HepG2 (cell line): ENCODE results near the gene MTCH1. TPM values are rescaled to one million over a fixed set of nuclear protein-coding genes. Genes with fewer than 3 reads are reported as not detected.
A peak's percentile ranks its signal among the peaks of the same experiment; 100 is the strongest.

Source experiments
- ATF7 ChIP-seq, 2 experiments: fragments of 450-650 bp in 1 of 2; sonication (generic) in 1 of 2; formaldehyde crosslinking in 1 of 2; IDR thresholded peaks; 2 replicates each; pipeline versions ENCODE4 v1.4.0 to v1.6.1; 2016 to 2020; ENCODE audit warnings: antibody characterized with exemption in 1 of 2, mild to moderate bottlenecking in 1 of 2, missing genetic modification reagents in 1 of 2
- CBX1 ChIP-seq: IDR thresholded peaks from one replicate; pipeline ENCODE4 v1.6.1; 2016; ENCODE audit warnings: antibody characterized with exemption, low read depth
- GATAD2A ChIP-seq: IDR thresholded peaks from 2 replicates; pipeline ENCODE4 v1.6.1; 2016
- HMG20A ChIP-seq: IDR thresholded peaks from 2 replicates; pipeline ENCODE4 v1.6.1; 2016; ENCODE audit warnings: borderline replicate concordance
- NCOA5 ChIP-seq: sonication (generic); formaldehyde crosslinking; IDR thresholded peaks from 2 replicates; pipeline ENCODE4 v1.4.0; 2020; ENCODE audit warnings: missing genetic modification reagents
- NFIC ChIP-seq: IDR thresholded peaks from 2 replicates; pipeline ENCODE4 v1.6.1; 2012; ENCODE audit warnings: mild to moderate bottlenecking, low read length, inconsistent platforms
- PAWR ChIP-seq: sonication (generic); formaldehyde crosslinking; IDR thresholded peaks from 2 replicates; pipeline ENCODE4 v1.4.0; 2020; ENCODE audit warnings: missing genetic modification reagents, mild to moderate bottlenecking, borderline replicate concordance
- RXRA ChIP-seq: sonication (generic); formaldehyde crosslinking; IDR thresholded peaks from 2 replicates; pipeline ENCODE4 v1.5.1; 2020; ENCODE audit warnings: missing genetic modification reagents
- SKI ChIP-seq: fragments of 450-650 bp; IDR thresholded peaks from one replicate; pipeline ENCODE4 v1.6.1; 2018; ENCODE audit warnings: mild to moderate bottlenecking; ENCODE audit not compliant: partially characterized antibody
- SNAPC2 ChIP-seq: sonication (generic); formaldehyde crosslinking; IDR thresholded peaks from 2 replicates; pipeline ENCODE4 v1.8.1; 2022; ENCODE audit warnings: mild to moderate bottlenecking, missing genetic modification reagents
- SYNCRIP ChIP-seq: fragments of 200-400 bp; formaldehyde crosslinking; IDR thresholded peaks from 2 replicates; pipeline ENCODE4 v1.6.1; 2018; ENCODE audit warnings: mild to moderate bottlenecking, low read depth, low read length; ENCODE audit not compliant: insufficient read depth
- TEAD2 ChIP-seq: sonication (generic); formaldehyde crosslinking; IDR thresholded peaks from 2 replicates; pipeline ENCODE4 v1.9.0; 2021; ENCODE audit warnings: missing genetic modification reagents
- THAP11 ChIP-seq: IDR thresholded peaks from 2 replicates; pipeline ENCODE4 v1.6.1; 2016; ENCODE audit warnings: missing biosample characterization, missing genetic modification reagents
- ZMYM2 ChIP-seq: sonication (generic); formaldehyde crosslinking; IDR thresholded peaks from 2 replicates; pipeline ENCODE4 v1.8.0; 2022; ENCODE audit warnings: mild to moderate bottlenecking, missing genetic modification reagents
- ZNF232 ChIP-seq: sonication (generic); formaldehyde crosslinking; IDR thresholded peaks from 2 replicates; pipeline ENCODE4 v1.4.0; 2020; ENCODE audit warnings: missing genetic modification reagents, borderline replicate concordance
- ZNF235 ChIP-seq: sonication (generic); formaldehyde crosslinking; IDR thresholded peaks from 2 replicates; pipeline ENCODE4 v1.8.1; 2023; ENCODE audit warnings: mild to moderate bottlenecking, missing genetic modification reagents, borderline replicate concordance
- ZNF350 ChIP-seq: sonication (generic); formaldehyde crosslinking; IDR thresholded peaks from 2 replicates; pipeline ENCODE4 v1.4.0; 2020; ENCODE audit warnings: mild to moderate bottlenecking, low read depth, missing genetic modification reagents, borderline replicate concordance
- ZNF501 ChIP-seq: sonication (generic); formaldehyde crosslinking; IDR thresholded peaks from 2 replicates; pipeline ENCODE4 v1.5.1; 2020; ENCODE audit warnings: mild to moderate bottlenecking, moderate library complexity, missing genetic modification reagents
- ZNF563 ChIP-seq: sonication (generic); formaldehyde crosslinking; IDR thresholded peaks from 2 replicates; pipeline ENCODE4 v1.8.0; 2022; ENCODE audit warnings: mild to moderate bottlenecking, moderate library complexity, missing genetic modification reagents
- ZNF598 ChIP-seq: sonication (generic); formaldehyde crosslinking; IDR thresholded peaks from 2 replicates; pipeline ENCODE4 v1.5.1; 2020; ENCODE audit warnings: mild to moderate bottlenecking, missing genetic modification reagents, borderline replicate concordance
- ZNF761 ChIP-seq: sonication (generic); formaldehyde crosslinking; conservative IDR thresholded peaks from 2 replicates; pipeline ENCODE4 v1.4.0; 2020; ENCODE audit warnings: mild to moderate bottlenecking, missing genetic modification reagents
- ZSCAN22 ChIP-seq: sonication (generic); formaldehyde crosslinking; IDR thresholded peaks from 2 replicates; pipeline ENCODE4 v1.4.0; 2020; ENCODE audit warnings: mild to moderate bottlenecking, missing genetic modification reagents
- polyA plus RNA-seq, 8 experiments: library from polyadenylated mRNA; depleted of rRNA in 3 of 8; stranded (reverse) in 7 of 8; unstranded in 1 of 8; fragments of >200 nt; fragmentation: Illumina TruSeq in 4 of 8; extraction: Trizol in 4 of 8; gene quantifications; 2 replicates each; pipeline versions ENCODE4 v1.2.1 to v1.2.3, GENCODE V29; 2011 to 2016; ENCODE audit warnings: low read depth in 4 of 8, missing spikeins in 1 of 8, mixed read lengths in 1 of 8; ENCODE audit not compliant: insufficient read depth in 1 of 8
- total RNA-seq, 5 experiments: library from RNA; depleted of rRNA; stranded (reverse); fragments of >200 nt; fragmentation: Illumina TruSeq; extraction: Trizol; gene quantifications; 2 replicates each; pipeline ENCODE4 v1.2.3, GENCODE V29; 2016; ENCODE audit warnings: low read depth in 1 of 5
- TF ChIP-seq, protein P1 (sequence below): sonication (generic); formaldehyde crosslinking; IDR thresholded peaks from 2 replicates; pipeline ENCODE4 v1.5.0; 2020; ENCODE audit warnings: mild to moderate bottlenecking, missing genetic modification reagents, moderate library complexity
- TF ChIP-seq, protein P2 (sequence below): sonication (generic); formaldehyde crosslinking; IDR thresholded peaks from 2 replicates; pipeline ENCODE4 v1.5.0; 2020; ENCODE audit warnings: mild to moderate bottlenecking, missing genetic modification reagents
- TF ChIP-seq, protein P3 (sequence below): sonication (generic); formaldehyde crosslinking; IDR thresholded peaks from 2 replicates; pipeline ENCODE4 v1.4.0; 2020; ENCODE audit warnings: mild to moderate bottlenecking, missing genetic modification reagents

Gene MTCH1
- total and polyA plus RNA-seq, 2 of the 13 experiments (the other 11 are each of a cell fraction or from before 2014, with no cell fraction given): 86.2 to 144 TPM

DNA sequence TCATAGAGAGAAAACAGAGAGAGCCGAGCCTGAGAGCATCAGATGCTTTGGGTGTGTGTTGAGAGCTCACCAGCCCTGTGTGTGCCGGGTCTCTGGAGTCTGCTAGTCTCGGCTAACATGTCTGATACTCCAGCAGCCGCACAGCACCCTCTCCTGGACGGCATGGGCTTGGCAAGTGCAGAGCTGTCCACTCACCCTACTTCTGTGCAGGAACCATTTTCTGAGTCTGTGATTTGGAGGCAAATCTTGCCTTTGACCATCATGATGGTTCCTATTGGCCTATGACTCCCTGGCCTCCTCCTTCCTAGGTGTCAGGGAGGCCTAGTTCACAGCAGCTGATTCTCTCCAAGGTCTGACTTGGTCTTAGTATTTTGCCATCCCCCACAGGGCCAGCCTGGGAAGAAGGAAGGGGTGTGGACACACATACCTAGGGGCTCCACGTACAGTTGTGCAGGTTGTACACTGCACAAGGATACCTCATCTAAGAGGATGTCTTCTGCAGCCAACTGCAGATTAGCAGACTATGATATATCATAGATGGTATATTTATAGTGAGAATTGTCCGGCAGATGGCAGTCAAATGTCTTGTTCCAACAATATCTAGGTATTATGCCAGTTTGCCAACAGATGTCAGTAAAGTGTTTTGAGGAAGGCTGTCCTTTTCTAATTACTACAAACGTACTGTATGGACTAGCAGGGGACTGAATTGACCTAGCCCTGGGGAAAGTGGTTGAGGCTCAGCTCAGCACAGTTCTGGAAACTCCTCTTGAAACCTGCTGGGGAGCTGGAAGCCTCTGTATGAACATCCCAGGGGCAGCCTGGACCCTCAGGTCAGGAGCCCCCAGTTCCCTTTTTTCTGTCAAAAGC is 32.4 kb upstream of the MTCH1 start (continued):
- TF ChIP-seq SYNCRIP: no peak
- no peak for TF ChIP-seq NCOA5 (CRISPR knock-in tag)
- 0 out of 2 replicates have a peak, but pooled peaks have one; percentile 37 for TF ChIP-seq ZMYM2 (CRISPR knock-in tag)
- no peak for TF ChIP-seq GATAD2A (CRISPR knock-in tag)
- peak; percentile 30; the same call in 1 of the 2 replicates for TF ChIP-seq RXRA (CRISPR knock-in tag)
- TF ChIP-seq, protein P1, sequence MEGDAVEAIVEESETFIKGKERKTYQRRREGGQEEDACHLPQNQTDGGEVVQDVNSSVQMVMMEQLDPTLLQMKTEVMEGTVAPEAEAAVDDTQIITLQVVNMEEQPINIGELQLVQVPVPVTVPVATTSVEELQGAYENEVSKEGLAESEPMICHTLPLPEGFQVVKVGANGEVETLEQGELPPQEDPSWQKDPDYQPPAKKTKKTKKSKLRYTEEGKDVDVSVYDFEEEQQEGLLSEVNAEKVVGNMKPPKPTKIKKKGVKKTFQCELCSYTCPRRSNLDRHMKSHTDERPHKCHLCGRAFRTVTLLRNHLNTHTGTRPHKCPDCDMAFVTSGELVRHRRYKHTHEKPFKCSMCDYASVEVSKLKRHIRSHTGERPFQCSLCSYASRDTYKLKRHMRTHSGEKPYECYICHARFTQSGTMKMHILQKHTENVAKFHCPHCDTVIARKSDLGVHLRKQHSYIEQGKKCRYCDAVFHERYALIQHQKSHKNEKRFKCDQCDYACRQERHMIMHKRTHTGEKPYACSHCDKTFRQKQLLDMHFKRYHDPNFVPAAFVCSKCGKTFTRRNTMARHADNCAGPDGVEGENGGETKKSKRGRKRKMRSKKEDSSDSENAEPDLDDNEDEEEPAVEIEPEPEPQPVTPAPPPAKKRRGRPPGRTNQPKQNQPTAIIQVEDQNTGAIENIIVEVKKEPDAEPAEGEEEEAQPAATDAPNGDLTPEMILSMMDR (CRISPR knock-in tag): peak; percentile 92
- TF ChIP-seq ZNF350 (CRISPR knock-in tag): peak; percentile 25; the same call in 1 of the 2 replicates
- no peak for TF ChIP-seq ATF7 (IDR thresholded peaks at IDR 0.05)
- 0 out of 2 replicates have a peak, but pooled peaks have one; percentile 35 for TF ChIP-seq ATF7 (CRISPR knock-in tag; IDR thresholded peaks at IDR 0.05)
- TF ChIP-seq THAP11 (CRISPR knock-in tag): 0 out of 2 replicates have a peak, but pooled peaks have one; percentile 28
- 0 out of 2 replicates have a peak, but pooled peaks have one; percentile 10 for TF ChIP-seq HMG20A (CRISPR knock-in tag)
- peak; percentile 45 for TF ChIP-seq CBX1
- TF ChIP-seq ZNF501 (CRISPR knock-in tag): peak; percentile 90
- TF ChIP-seq ZSCAN22 (CRISPR knock-in tag): no peak
- peak; percentile 83; the same call in 1 of the 2 replicates for TF ChIP-seq ZNF598 (CRISPR knock-in tag)
- TF ChIP-seq SKI: no peak
- no peak for TF ChIP-seq TEAD2 (CRISPR knock-in tag)
- TF ChIP-seq PAWR (CRISPR knock-in tag): no peak
- TF ChIP-seq ZNF235 (CRISPR knock-in tag): no peak
- peak; percentile 68; the same call in 1 of the 2 replicates for TF ChIP-seq ZNF761
- TF ChIP-seq SNAPC2 (CRISPR knock-in tag): no peak
- no peak for TF ChIP-seq ZNF232
- no peak for TF ChIP-seq NFIC
- TF ChIP-seq, protein P2, sequence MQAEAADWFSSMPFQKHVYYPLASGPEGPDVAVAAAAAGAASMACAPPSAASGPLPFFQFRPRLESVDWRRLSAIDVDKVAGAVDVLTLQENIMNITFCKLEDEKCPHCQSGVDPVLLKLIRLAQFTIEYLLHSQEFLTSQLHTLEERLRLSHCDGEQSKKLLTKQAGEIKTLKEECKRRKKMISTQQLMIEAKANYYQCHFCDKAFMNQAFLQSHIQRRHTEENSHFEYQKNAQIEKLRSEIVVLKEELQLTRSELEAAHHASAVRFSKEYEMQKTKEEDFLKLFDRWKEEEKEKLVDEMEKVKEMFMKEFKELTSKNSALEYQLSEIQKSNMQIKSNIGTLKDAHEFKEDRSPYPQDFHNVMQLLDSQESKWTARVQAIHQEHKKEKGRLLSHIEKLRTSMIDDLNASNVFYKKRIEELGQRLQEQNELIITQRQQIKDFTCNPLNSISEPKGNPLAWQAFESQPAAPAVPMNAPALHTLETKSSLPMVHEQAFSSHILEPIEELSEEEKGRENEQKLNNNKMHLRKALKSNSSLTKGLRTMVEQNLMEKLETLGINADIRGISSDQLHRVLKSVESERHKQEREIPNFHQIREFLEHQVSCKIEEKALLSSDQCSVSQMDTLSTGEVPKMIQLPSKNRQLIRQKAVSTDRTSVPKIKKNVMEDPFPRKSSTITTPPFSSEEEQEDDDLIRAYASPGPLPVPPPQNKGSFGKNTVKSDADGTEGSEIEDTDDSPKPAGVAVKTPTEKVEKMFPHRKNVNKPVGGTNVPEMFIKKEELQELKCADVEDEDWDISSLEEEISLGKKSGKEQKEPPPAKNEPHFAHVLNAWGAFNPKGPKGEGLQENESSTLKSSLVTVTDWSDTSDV (CRISPR knock-in tag): no peak
- no peak for TF ChIP-seq ZNF563
- TF ChIP-seq, protein P3, sequence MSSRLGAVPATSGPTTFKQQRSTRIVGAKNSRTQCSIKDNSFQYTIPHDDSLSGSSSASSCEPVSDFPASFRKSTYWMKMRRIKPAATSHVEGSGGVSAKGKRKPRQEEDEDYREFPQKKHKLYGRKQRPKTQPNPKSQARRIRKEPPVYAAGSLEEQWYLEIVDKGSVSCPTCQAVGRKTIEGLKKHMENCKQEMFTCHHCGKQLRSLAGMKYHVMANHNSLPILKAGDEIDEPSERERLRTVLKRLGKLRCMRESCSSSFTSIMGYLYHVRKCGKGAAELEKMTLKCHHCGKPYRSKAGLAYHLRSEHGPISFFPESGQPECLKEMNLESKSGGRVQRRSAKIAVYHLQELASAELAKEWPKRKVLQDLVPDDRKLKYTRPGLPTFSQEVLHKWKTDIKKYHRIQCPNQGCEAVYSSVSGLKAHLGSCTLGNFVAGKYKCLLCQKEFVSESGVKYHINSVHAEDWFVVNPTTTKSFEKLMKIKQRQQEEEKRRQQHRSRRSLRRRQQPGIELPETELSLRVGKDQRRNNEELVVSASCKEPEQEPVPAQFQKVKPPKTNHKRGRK: no peak
